ENCODE data around the gene GPHN. TPM values are rescaled to one million over a fixed set of nuclear protein-coding genes. Genes with fewer than 3 reads are reported as not detected.

The GPHN gene
- total RNA-seq, 2 experiments from 2014 or later = 10.0 to 10.7 TPM

- Mint-ChIP-seq H3K9me3 (peaks cover 1% of the 10 kb centered on the region), H3K4me1 (ENCODE audit: low read depth) (peaks cover 9% of the 10 kb centered on the region), H3K4me3 (no peak overlapping the region), H3K27ac (no peak overlapping the region), H3K27me3 (no peaks in the 10 kb centered on the region), H3K36me3 (ENCODE audit: low read depth) (peaks cover 11% of the 10 kb centered on the region)
- DNase-seq (no peak), ATAC-seq (ENCODE audit: poor library complexity) (no peak)
- Histone ChIP-seq H3K4me1 (ENCODE audit: insufficient read depth, low read length) (peaks cover 10% of the 10 kb centered on the region), H3K27ac (ENCODE audit: low read depth in 1 of 2, low read length in 2 of 2) (no peak overlapping the region), H3K9me3 (ENCODE audit: control insufficient read depth in 1 of 2, insufficient read depth in 1 of 2, low read length in 2 of 2) (peaks cover 0 to 7% of the 10 kb centered on the region in 2 experiments), H3K4me3 (ENCODE audit: low read length) (no peak overlapping the region), H3K36me3 (ENCODE audit: insufficient read depth, low read length) (no peaks in the 10 kb centered on the region), H3K27me3 (ENCODE audit: control insufficient read depth in 1 of 2, insufficient read depth in 2 of 2, low read length in 2 of 2) (no peaks in the 10 kb centered on the region)
- intact Hi-C loops (cut with DNase I, micrococcal nuclease) = no loop called here
- ChIA-PET CTCF (no interaction called here), POLR2A (no interaction called here)
- no peak for TF ChIP-seq CTCF (IDR thresholded peaks at IDR 0.05)
Measured at GRCh38 chr14:67071506-67071905, 563.6 kb downstream of the GPHN start.

GRCh38 chr14:67077921-67078320, 570.0 kb downstream of the GPHN start:
- CTCF ChIA-PET = no interaction called here
- Histone ChIP-seq H3K36me3 (ENCODE audit: insufficient read depth, low read length) (no peaks in the 10 kb centered on the region), H3K27me3 (ENCODE audit: control insufficient read depth in 1 of 2, insufficient read depth in 2 of 2, low read length in 2 of 2) (no peaks in the 10 kb centered on the region), H3K27ac (ENCODE audit: low read depth in 1 of 2, low read length in 2 of 2) (no peak overlapping the region), H3K9me3 (ENCODE audit: control insufficient read depth in 1 of 2, insufficient read depth in 1 of 2, low read length in 2 of 2) (no peaks in the 10 kb centered on the region), H3K4me1 (ENCODE audit: insufficient read depth, low read length) (no peaks in the 10 kb centered on the region), H3K4me3 (ENCODE audit: low read length) (no peak overlapping the region)
- Mint-ChIP-seq H3K36me3 (ENCODE audit: low read depth) (peaks cover 14% of the 10 kb centered on the region), H3K27me3 (no peaks in the 10 kb centered on the region), H3K27ac (no peak overlapping the region), H3K4me3 (no peak overlapping the region), H3K4me1 (ENCODE audit: low read depth) (no peaks in the 10 kb centered on the region), H3K9me3 (peaks cover 6% of the 10 kb centered on the region)
- ATAC-seq (ENCODE audit: poor library complexity) = no peak
- no peak for DNase-seq
- intact Hi-C loops (cut with DNase I, micrococcal nuclease) = no loop called here
- no peak for TF ChIP-seq CTCF (IDR thresholded peaks at IDR 0.05)
- POLR2A ChIA-PET = no interaction called here

GRCh38 chr14:67079846-67080245, 571.9 kb downstream of the GPHN start:
- no peaks in the 10 kb centered on the region for H3K36me3 ChIP-seq (ENCODE audit: insufficient read depth, low read length)
- Mint-ChIP-seq H3K4me3 (no peak overlapping the region), H3K27me3 (no peaks in the 10 kb centered on the region), H3K9me3 (peaks cover 6% of the 10 kb centered on the region), H3K4me1 (ENCODE audit: low read depth) (no peaks in the 10 kb centered on the region), H3K27ac (no peak overlapping the region), H3K36me3 (ENCODE audit: low read depth) (peaks cover 24% of the 10 kb centered on the region)
- no peak overlapping the region for H3K4me3 ChIP-seq (ENCODE audit: low read length)
- no peak for ATAC-seq (ENCODE audit: poor library complexity)
- no peaks in the 10 kb centered on the region for H3K27me3 ChIP-seq (ENCODE audit: control insufficient read depth in 1 of 2, insufficient read depth in 2 of 2, low read length in 2 of 2)
- DNase-seq = no peak
- intact Hi-C loops (cut with DNase I, micrococcal nuclease) = no loop called here
- H3K4me1 ChIP-seq (ENCODE audit: insufficient read depth, low read length) = no peaks in the 10 kb centered on the region
- ChIA-PET POLR2A (no interaction called here), CTCF (no interaction called here)
- no peaks in the 10 kb centered on the region for H3K9me3 ChIP-seq (ENCODE audit: control insufficient read depth in 1 of 2, insufficient read depth in 1 of 2, low read length in 2 of 2)
- TF ChIP-seq CTCF (IDR thresholded peaks at IDR 0.05) = no peak
- no peak overlapping the region for H3K27ac ChIP-seq (ENCODE audit: low read depth in 1 of 2, low read length in 2 of 2)
